IPS-NIHi7 (cell line): ENCODE data around the gene MAIP1.

ENCODE experiments used
- DNase-seq: peaks from one replicate; pipeline ENCODE4 v3.0.0; 2012; ENCODE audit warnings: mixed read lengths; ENCODE audit errors: extremely low spot score

Gene MAIP1

GRCh38 chr2:199991691-199992090 is 36.3 kb downstream of the MAIP1 start:
- no peak for DNase-seq

DNA sequence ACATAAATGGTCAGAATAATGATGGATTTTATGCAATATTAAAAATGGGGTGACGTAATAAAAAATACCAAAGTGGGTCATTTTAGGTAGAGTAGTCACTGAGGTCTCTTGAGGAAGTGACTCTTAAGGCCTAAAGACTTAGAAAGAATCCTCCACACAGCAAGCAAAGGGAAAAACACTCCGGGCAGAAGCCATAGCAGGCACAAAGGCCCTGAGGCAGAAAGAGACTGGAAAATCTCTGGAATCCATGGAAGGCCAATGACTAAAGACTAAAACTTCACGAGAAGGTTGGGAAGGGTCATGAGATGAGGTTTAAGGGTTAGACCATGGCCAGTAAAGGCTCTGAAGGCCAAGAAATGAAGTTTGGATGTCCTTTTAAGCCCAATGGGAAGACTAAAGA is 36.9 kb downstream of the MAIP1 start:
- DNase-seq, result no peak

DNA sequence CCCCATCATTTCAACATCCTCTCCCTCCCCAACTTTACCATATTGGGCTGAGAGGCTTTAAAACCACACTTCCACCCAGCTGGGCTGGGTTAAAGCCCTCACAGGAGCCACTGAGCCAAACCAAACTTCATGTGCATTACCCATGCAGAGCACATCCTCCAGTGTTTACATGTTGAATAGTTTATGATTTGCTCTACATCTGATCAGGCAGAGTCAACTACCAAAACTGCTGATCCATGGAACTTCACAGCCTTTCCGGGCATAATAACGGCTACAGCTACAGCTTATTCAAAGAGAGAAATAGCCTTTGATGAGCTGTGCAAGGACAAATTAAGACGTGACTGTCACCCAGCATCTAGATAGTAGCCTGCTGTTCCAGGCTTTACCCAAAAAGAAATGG is 39.0 kb downstream of the MAIP1 start:
- DNase-seq, result no peak

DNA sequence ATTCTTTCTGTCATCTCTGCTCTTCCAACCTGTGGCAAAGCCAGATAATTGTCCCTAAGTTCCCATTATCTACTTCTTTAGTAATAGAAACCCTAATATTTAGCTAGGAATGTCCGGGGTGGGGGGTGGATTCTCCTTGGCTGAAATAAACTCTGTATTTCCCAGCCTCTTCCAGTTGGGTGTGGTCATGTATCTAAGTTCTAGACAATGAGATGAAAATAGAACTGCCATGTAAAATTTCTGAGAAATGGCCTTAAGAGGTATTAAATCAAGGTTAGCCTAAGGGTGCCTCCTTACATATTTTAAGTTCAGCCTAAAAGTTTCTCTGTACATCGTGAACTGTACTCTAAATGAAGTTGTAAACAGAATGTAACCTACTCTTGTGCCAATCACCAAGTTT is 39.5 kb downstream of the MAIP1 start:
- no peak for DNase-seq

- DNase-seq, result no peak
Measured at GRCh38 chr2:199997296-199997695, 41.9 kb downstream of the MAIP1 start.

DNA sequence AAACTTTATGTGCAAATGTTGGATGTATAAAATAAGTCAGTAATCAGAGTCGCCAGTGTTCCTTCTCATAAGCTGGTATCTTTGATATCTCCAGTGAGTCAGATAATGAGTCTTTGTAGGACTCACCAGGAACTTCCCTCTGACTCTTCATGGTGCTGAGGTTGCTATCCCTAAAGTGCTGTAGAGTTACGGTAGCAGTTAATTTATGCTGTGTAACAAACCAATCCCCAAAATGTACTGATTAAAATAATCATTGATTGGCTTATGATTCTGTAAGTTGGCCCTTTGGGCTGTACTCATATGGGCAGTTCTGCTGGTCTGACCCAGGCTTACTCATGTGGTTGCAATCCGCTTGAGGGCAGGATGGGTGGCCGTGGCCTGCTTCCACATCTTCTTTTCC is 43.8 kb downstream of the MAIP1 start:
- no peak for DNase-seq

DNA sequence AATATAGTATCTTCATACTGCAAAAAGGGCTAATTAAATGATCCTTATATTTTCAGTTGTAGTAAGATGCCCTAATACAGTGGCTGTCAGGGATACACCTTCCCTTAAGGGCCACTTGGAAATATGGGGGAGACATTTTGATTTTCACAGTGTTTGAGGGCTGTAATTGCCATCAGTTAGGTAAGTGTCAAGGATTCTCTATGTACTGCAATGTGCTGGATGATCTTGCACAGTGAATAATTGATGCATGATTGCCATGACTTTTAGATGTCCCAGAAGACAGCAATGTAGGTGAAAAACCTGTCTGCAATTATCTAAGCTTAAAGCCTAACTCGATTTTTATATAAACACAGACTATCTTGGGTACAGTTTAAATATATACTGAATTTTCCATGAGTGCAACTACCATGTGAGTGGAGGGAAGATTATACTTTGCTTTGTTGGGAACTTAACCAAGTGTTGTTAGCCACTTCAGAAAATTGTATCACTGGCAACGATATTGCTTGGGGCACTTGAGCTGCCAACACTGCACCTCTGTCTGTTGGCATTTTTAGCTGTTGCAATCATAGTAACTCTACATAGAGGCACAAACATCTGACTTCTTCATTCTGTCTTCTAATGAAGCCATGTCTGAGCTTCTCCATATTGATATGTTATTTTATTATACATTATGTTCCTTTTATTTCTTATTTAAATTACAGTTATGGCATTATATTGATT is 45.2 kb downstream of the MAIP1 start:
- DNase-seq, result no peak

DNA sequence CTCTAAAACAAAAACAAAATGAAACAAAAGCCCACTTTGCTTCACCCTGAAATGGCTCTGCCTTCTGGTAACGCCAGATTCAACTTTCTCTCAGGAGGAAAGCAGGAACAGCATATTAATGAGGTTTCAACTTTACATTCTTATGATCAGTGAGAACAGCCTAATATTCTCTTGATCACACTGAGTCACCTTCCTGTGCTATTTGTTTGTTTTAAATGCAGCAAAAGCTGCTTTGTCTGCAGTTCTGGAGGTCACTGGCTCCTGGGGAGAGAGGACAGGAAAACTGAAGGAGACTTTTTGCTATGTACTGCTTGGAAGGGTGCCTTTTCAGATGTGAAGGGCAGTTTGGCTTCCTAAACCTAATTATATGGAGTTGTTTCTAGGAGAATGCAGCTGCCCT is 48.1 kb downstream of the MAIP1 start:
- no peak for DNase-seq

DNA sequence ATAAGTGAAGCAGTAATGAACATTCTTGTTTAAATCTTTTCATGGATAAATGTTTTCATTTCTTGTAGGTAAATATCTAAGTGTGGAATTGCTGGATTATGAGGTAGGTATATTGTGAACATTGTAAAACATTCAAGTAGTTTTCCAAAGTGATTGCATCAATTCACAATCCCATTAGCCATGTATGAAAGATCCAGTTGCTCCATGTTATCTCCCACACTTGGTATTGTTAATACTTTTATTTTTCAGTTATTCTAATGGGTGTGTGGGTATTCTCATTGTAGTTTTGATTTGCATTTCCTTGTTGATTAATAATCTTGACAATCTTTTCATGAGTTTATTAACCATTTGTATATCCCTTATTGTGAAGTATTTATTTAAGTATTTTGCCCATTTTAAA is 50.3 kb downstream of the MAIP1 start:
- DNase-seq, result no peak

GRCh38 chr2:200007306-200007705 is 51.9 kb downstream of the MAIP1 start:
- no peak for DNase-seq

GRCh38 chr2:200012401-200012800 is 57.0 kb downstream of the MAIP1 start:
- no peak for DNase-seq
